Measurements from ENCODE around the gene COX6A2. TPM values are rescaled to one million over a fixed set of nuclear protein-coding genes. Genes with fewer than 3 reads are reported as not detected.

COX6A2 gene
- total RNA-seq, 1 donor from 2014 or later: not detected

- H3K27ac Mint-ChIP-seq (ENCODE audit: unreplicated experiment): no peak overlapping the region
- no peak for TF ChIP-seq CTCF (IDR thresholded peaks at IDR 0.05)
- peaks cover 10% of the 10 kb centered on the region for H3K27me3 Mint-ChIP-seq (ENCODE audit: unreplicated experiment)
- H3K9me3 Mint-ChIP-seq (ENCODE audit: unreplicated experiment): no peaks in the 10 kb centered on the region
- H3K36me3 Mint-ChIP-seq (ENCODE audit: unreplicated experiment): no peaks in the 10 kb centered on the region
- no peaks in the 10 kb centered on the region for H3K4me1 Mint-ChIP-seq (ENCODE audit: unreplicated experiment)
- no peak for DNase-seq (ENCODE audit: extremely low spot score, unreplicated experiment)
- no peak overlapping the region for H3K4me3 Mint-ChIP-seq (ENCODE audit: unreplicated experiment)
Observed at GRCh38 chr16:31385680-31386079, 42.5 kb downstream of the COX6A2 start.

GRCh38 chr16:31382485-31383161 lies 45.5 kb downstream of the COX6A2 start:
- DNase-seq (ENCODE audit: extremely low spot score, unreplicated experiment): no peak
- Mint-ChIP-seq H3K9me3 (ENCODE audit: unreplicated experiment) (no peaks in the 10 kb centered on the region), H3K36me3 (ENCODE audit: unreplicated experiment) (no peaks in the 10 kb centered on the region), H3K4me3 (ENCODE audit: unreplicated experiment) (no peak overlapping the region), H3K4me1 (ENCODE audit: unreplicated experiment) (no peaks in the 10 kb centered on the region), H3K27ac (ENCODE audit: unreplicated experiment) (no peak overlapping the region), H3K27me3 (ENCODE audit: unreplicated experiment) (peaks cover 7% of the 10 kb centered on the region)
- peak; percentile 53 for TF ChIP-seq CTCF (IDR thresholded peaks at IDR 0.05)

GRCh38 chr16:31380201-31380600 lies 48.0 kb downstream of the COX6A2 start:
- H3K36me3 Mint-ChIP-seq (ENCODE audit: unreplicated experiment): no peaks in the 10 kb centered on the region
- no peak overlapping the region for H3K27ac Mint-ChIP-seq (ENCODE audit: unreplicated experiment)
- H3K9me3 Mint-ChIP-seq (ENCODE audit: unreplicated experiment): no peaks in the 10 kb centered on the region
- TF ChIP-seq CTCF (IDR thresholded peaks at IDR 0.05): no peak
- peaks cover 8% of the 10 kb centered on the region for H3K27me3 Mint-ChIP-seq (ENCODE audit: unreplicated experiment)
- no peak for DNase-seq (ENCODE audit: extremely low spot score, unreplicated experiment)
- H3K4me1 Mint-ChIP-seq (ENCODE audit: unreplicated experiment): no peaks in the 10 kb centered on the region
- no peak overlapping the region for H3K4me3 Mint-ChIP-seq (ENCODE audit: unreplicated experiment)

Other genes starting within 250 kb of the COX6A2 start
- 334 and 346 TPM in 2 replicates for gene FUS, start 248.2 kb downstream of the COX6A2 start, total RNA-seq
- gene PYCARD, start 225.6 kb downstream of the COX6A2 start, total RNA-seq: 5.5 and 6.1 TPM in 2 replicates
- not detected in 2 replicates for gene TRIM72, start 214.2 kb downstream of the COX6A2 start, total RNA-seq
- gene PYDC1, start 211.2 kb downstream of the COX6A2 start, total RNA-seq: not detected in 2 replicates
- gene ITGAM, start 168.4 kb downstream of the COX6A2 start, total RNA-seq: not detected in 2 replicates
- gene ITGAX, start 73.2 kb downstream of the COX6A2 start, total RNA-seq: not detected in 2 replicates
- gene ITGAD, start 35.0 kb downstream of the COX6A2 start, total RNA-seq: not detected in 2 replicates
- gene ZNF843, start 14.4 kb upstream of the COX6A2 start, total RNA-seq: 2.9 and 3.2 TPM in 2 replicates
- 12.3 and 12.8 TPM in 2 replicates for gene ARMC5, start 31.1 kb upstream of the COX6A2 start, total RNA-seq
- gene TGFB1I1, start 43.8 kb upstream of the COX6A2 start, total RNA-seq: 112 and 120 TPM in 2 replicates
- not detected in 2 replicates for gene SLC5A2, start 54.8 kb upstream of the COX6A2 start, total RNA-seq
- 72.5 and 76.8 TPM in 2 replicates for gene RUSF1, start 80.0 kb upstream of the COX6A2 start, total RNA-seq
- gene AHSP, start 99.5 kb upstream of the COX6A2 start, total RNA-seq: not detected in 2 replicates